ENCODE data around the gene COL6A1.
A peak's percentile ranks its signal among the peaks of the same experiment; 100 is the strongest.

COL6A1 gene

DNA sequence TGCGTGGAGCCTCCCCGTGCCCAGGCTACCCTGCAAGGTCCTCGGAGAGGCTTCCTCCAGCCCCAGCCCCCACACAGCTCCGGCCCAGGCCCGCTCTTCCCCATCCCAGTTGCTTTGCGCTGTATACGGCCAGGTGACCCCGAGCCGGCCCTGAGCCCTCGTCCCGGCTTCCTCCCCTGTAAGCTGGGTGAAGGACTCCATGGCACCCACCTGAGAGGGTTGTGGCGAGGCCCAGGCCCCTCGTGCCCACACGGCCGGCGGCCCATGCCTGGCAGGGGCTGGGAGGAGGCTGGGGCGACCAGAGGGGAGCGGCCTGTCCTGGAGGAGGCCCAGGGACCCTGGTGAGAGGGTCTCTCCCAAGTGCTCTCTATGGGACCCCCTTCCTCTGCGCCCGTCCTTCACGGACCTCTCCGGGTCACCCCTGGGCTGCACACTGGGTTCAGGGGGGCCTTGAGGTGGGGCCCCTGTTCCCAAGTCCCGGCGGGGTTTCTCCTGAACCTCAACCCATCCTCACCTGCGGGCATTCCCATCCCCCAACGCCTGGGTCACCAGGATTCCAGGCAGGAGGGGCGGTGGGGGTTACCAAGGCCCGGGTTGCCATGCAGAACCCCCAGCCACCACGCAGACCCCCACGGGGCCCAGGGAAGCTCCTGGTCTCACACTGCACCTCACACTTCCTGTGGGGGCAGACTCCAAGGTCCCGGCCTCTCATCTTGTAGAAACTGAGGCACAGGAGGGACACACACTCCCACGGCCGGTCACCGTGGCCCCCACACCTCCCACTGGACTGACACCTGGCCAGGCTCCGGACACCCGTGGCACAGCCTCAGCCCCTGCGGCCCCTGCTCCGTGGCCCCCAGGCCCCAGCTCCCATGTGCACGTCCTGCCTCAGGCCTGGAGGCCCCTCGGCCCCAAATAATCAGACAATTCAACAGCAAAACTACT, 25.2 kb downstream of the COL6A1 start:
- Histone ChIP-seq H3K36me3 (no peaks in the 10 kb centered on the region), H3K27ac (no peak overlapping the region), H4K20me1 (no peaks in the 10 kb centered on the region; a peak in 1 of 22 replicates), H3K9me3 (replicated peaks in 1 of 11) (peaks cover 25 to 33% (median 28%) of the 10 kb centered on the region in 11 experiments), H3K4me3 (no peak overlapping the region), H3K4me1 (peaks cover 0 to 17% (median 11%) of the 10 kb centered on the region in 10 experiments; a peak in 15 of 20 replicates), H3K9ac (no peak overlapping the region), H3K4me2 (no peak overlapping the region), H3K27me3 (peaks cover 0 to 15% (median 0%) of the 10 kb centered on the region in 11 experiments; a peak in 5 of 22 replicates)
- no peak for TF ChIP-seq Cebpa-rat (IDR thresholded peaks at IDR 0.05)

DNA sequence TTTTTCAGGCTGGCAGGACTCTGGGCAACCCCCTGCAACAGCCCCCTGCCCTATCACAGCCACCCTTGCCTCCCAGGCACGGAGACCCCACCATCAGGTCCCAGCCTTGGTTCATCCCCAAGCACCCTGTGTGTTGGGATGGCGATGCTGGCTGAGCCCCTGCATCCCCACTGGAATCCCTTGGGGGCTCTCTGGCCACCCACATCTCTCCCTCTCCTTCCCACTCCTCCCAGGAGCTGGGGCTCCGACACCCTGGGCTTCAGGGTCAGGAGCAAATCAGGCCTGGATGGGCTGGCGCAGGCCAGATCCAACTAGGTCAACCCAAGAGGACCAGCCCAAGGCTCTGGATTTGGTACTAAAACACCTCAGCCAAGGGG, 25.9 kb downstream of the COL6A1 start:
- TF ChIP-seq Cebpa-rat (IDR thresholded peaks at IDR 0.05), result no peak
- no peak overlapping the region for H3K4me3 ChIP-seq
- no peak overlapping the region for H3K9ac ChIP-seq
- peaks cover 0 to 15% (median 0%) of the 10 kb centered on the region in 11 experiments; a peak in 5 of 22 replicates for H3K27me3 ChIP-seq
- H4K20me1 ChIP-seq, result no peaks in the 10 kb centered on the region; a peak in 1 of 22 replicates
- H3K36me3 ChIP-seq, result no peaks in the 10 kb centered on the region
- no peak overlapping the region for H3K4me2 ChIP-seq
- H3K27ac ChIP-seq, result no peak overlapping the region
- H3K9me3 ChIP-seq (replicated peaks in 1 of 11), result peaks cover 25 to 33% (median 28%) of the 10 kb centered on the region in 11 experiments
- peaks cover 0 to 18% (median 11%) of the 10 kb centered on the region in 10 experiments; a peak in 15 of 20 replicates for H3K4me1 ChIP-seq

DNA sequence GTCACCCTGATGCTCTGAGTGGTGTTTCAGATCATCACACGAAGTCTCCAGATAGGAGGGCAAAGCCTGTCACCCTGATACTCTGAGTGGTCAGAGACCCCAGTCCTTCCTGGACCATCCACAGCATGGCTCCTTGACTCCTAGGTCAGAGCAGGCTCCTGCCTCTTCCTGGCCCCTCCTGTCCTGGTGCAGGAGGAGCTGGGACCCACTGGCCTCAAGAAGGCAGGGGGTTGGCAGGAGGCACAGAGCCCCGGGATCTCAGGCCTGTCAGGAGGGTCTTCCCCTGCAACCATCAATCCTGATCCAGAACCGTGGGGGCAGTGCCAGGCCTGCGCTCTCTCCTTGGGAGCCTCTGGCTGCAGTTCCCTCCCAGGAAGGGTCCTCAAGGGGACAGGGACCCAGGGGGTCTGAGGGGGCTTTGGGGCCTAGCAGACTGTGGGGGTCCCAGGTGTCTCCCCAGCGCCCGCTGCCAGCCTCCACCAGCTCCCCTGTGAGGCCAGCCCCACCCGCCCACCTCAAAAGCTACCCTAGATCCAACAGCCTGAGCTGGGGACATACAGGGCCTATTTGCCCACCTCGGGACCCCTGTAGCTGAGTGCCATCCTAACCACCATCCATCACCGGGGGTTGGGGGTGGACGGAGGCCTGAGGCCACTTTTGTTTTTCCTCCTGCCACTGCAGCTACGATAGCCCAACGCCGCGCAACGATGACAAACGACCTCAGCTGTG, 27.5 kb downstream of the COL6A1 start:
- peaks cover 0 to 15% (median 0%) of the 10 kb centered on the region in 11 experiments; a peak in 5 of 22 replicates for H3K27me3 ChIP-seq
- no peak for TF ChIP-seq Cebpa-rat (IDR thresholded peaks at IDR 0.05)
- no peaks in the 10 kb centered on the region for H3K36me3 ChIP-seq
- no peak overlapping the region for H3K4me3 ChIP-seq
- H3K4me2 ChIP-seq, result no peak overlapping the region
- H3K27ac ChIP-seq, result no peak overlapping the region
- no peaks in the 10 kb centered on the region; a peak in 1 of 22 replicates for H4K20me1 ChIP-seq
- peaks cover 0 to 18% (median 11%) of the 10 kb centered on the region in 10 experiments; a peak in 15 of 20 replicates for H3K4me1 ChIP-seq
- no peak overlapping the region for H3K9ac ChIP-seq
- peaks cover 25 to 33% (median 28%) of the 10 kb centered on the region in 11 experiments for H3K9me3 ChIP-seq (replicated peaks in 1 of 11)

DNA sequence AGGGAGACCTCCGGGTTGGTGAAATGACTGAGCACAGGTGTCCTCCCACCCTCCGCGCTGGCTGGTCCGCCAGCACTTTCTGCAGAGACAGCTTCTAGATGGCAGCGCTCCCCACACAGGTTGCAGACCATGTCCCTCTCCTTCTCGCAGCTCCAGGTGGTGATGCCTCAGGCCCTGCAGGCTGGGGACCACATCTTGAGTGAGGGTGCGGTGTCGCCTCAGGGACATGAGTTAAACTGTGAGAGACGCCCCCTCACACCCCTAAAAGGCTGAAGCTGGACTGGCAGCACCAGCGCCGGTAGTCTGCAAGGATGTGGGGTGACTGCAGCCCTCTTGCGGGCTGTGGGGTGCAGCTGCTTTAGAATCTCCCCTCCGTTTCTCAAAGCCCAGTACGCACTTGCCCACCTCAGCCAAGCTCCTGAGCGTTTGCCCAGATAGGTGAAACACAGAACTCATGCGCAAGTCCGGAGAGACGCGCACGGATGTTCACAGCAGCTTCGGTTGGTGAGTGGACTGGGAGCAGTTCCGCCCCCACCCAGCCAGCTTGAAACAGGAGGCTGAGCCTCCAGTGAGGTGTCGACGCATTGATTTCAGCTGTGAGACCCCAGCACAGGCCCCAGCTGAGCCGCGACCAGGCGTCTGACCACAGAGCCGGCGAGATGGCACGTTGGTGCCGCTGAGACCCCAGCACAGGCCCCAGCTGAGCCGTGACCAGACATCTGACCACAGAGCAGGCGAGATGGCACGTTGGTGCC, 28.6 kb downstream of the COL6A1 start:
- Histone ChIP-seq H3K27me3 (peaks cover 0 to 15% (median 0%) of the 10 kb centered on the region in 11 experiments; a peak in 5 of 22 replicates), H3K4me2 (peak overlapping the region in 2 of 11 experiments; percentile 21 to 82; a peak in 3 of 22 replicates), H3K27ac (no peak overlapping the region), H3K36me3 (no peaks in the 10 kb centered on the region), H3K4me3 (no peak overlapping the region), H3K9me3 (replicated peaks in 1 of 11) (peaks cover 25 to 33% (median 28%) of the 10 kb centered on the region in 11 experiments), H3K9ac (no peak overlapping the region), H4K20me1 (no peaks in the 10 kb centered on the region; a peak in 1 of 22 replicates), H3K4me1 (peaks cover 0 to 18% (median 11%) of the 10 kb centered on the region in 10 experiments; a peak in 15 of 20 replicates)
- TF ChIP-seq Cebpa-rat (IDR thresholded peaks at IDR 0.05), result no peak

DNA sequence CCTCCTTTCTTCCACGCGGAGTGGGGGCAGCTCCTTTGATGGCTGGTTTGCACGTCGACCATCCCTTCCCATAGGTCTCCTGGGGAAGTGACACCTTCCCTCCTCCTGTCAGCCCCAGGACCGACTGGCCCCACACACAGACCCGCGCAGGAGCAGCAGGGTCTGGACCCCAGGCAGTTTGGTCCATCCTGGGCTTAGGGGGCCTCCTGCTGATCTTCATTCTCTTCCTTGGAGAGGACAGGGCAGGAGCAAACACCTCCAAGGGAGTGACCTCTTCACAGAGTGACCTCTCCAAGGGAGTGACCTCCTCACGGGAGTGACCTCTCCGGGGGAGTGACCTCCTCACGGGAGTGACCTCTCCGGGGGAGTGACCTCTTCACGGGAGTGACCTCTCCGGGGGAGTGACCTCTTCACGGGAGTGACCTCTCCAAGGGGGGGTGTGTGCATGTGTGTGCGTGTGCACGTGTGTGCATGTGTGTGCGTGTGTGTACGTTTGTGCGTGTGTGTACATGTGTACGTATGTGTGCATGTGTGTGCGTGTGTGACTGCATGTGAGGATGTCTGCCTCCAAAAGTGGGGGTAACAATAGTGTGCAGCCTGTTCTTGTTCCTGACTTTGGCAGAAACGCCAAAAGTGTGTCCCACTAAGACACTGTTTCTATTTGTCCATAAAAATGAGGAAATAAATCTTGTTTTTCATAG, 29.8 kb downstream of the COL6A1 start:
- Histone ChIP-seq H3K4me2 (peak overlapping the region in 9 of 11 experiments; percentile 12 to 82 (median 64); a peak in 14 of 22 replicates), H4K20me1 (no peaks in the 10 kb centered on the region; a peak in 1 of 22 replicates), H3K27ac (no peak overlapping the region), H3K27me3 (peaks cover 0 to 15% (median 0%) of the 10 kb centered on the region in 11 experiments; a peak in 5 of 22 replicates), H3K4me1 (peaks cover 0 to 18% (median 11%) of the 10 kb centered on the region in 10 experiments; a peak in 15 of 20 replicates), H3K9ac (peak overlapping the region in 2 of 11 experiments; percentile 17 to 24; a peak in 1 of 22 replicates), H3K9me3 (replicated peaks in 1 of 11) (peaks cover 24 to 31% (median 27%) of the 10 kb centered on the region in 11 experiments), H3K36me3 (no peaks in the 10 kb centered on the region), H3K4me3 (no peak overlapping the region)
- TF ChIP-seq Cebpa-rat (IDR thresholded peaks at IDR 0.05), result no peak

DNA sequence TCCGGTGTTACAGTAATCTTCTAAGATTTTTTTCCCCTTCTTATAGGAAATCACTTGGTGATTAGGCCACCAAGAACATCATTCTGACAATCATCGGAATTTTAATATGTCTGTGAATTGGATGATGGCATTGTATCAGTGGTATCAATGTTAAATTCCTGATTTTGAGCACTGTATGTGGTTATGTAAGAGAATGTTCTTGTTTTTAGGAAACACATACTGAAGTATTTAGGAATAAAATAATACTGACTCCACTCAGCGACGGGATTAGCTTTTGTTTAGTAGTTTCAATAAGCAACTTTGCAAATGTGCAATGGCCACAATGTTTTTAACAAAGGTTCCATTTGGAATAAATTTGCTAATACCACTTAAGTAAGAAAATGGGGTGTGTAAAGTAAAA, 30.6 kb downstream of the COL6A1 start:
- Histone ChIP-seq H3K4me3 (no peak overlapping the region), H3K4me1 (peaks cover 0 to 21% (median 14%) of the 10 kb centered on the region in 10 experiments; a peak in 15 of 20 replicates), H3K4me2 (peak overlapping the region in 2 of 11 experiments; percentile 62 to 77; a peak in 3 of 22 replicates), H3K27me3 (peaks cover 0 to 15% (median 0%) of the 10 kb centered on the region in 11 experiments; a peak in 5 of 22 replicates), H4K20me1 (no peaks in the 10 kb centered on the region; a peak in 1 of 22 replicates), H3K9me3 (replicated peaks in 1 of 11) (peaks cover 17 to 26% (median 20%) of the 10 kb centered on the region in 11 experiments), H3K27ac (no peak overlapping the region), H3K9ac (no peak overlapping the region), H3K36me3 (no peaks in the 10 kb centered on the region)
- TF ChIP-seq Cebpa-rat (IDR thresholded peaks at IDR 0.05), result no peak

DNA sequence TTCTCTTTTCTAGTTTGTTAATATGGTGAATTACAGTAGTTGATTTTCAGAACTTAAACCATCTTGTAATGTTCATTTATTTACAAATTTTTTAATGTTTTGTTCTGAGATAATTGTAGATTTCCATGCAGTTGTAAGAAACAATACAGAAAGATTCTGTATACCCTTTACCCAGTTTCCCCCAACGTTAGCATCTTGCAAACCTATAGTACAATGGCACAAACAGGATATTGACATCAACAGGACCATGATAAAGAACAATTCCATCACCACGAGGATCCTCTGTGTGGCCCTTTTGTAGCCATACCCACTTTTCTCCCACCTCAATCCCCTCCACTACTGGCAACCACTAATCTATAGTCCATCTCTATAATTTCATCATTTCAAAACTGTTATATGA, 33.3 kb downstream of the COL6A1 start:
- TF ChIP-seq Cebpa-rat (IDR thresholded peaks at IDR 0.05), result no peak
- Histone ChIP-seq H3K4me1 (peaks cover 11 to 44% (median 35%) of the 10 kb centered on the region in 10 experiments), H3K27ac (no peak overlapping the region)

More for the DNA sequence above, 33.3 kb downstream of the COL6A1 start:
- Histone ChIP-seq H3K4me3 (no peak overlapping the region), H4K20me1 (no peaks in the 10 kb centered on the region; a peak in 1 of 22 replicates), H3K36me3 (no peaks in the 10 kb centered on the region), H3K9me3 (replicated peaks in 1 of 11) (peaks cover 0 to 11% (median 0%) of the 10 kb centered on the region in 11 experiments; a peak in 4 of 22 replicates), H3K4me2 (no peak overlapping the region), H3K9ac (no peak overlapping the region), H3K27me3 (peaks cover 0 to 14% (median 0%) of the 10 kb centered on the region in 11 experiments; a peak in 5 of 22 replicates)
